C4-2B (cell line): Measurements from ENCODE around the gene GRIK2.

Source experiments
- ZFX ChIP-seq: fragments of 450-650 bp; IDR thresholded peaks from 2 replicates; pipeline ENCODE4 v1.6.1; 2017
- TF ChIP-seq, protein P1 (sequence below): fragments of 450-650 bp; conservative IDR thresholded peaks from 2 replicates; pipeline ENCODE4 v1.5.1; 2017; ENCODE audit warnings: mild to moderate bottlenecking

- TF ChIP-seq, protein P1, sequence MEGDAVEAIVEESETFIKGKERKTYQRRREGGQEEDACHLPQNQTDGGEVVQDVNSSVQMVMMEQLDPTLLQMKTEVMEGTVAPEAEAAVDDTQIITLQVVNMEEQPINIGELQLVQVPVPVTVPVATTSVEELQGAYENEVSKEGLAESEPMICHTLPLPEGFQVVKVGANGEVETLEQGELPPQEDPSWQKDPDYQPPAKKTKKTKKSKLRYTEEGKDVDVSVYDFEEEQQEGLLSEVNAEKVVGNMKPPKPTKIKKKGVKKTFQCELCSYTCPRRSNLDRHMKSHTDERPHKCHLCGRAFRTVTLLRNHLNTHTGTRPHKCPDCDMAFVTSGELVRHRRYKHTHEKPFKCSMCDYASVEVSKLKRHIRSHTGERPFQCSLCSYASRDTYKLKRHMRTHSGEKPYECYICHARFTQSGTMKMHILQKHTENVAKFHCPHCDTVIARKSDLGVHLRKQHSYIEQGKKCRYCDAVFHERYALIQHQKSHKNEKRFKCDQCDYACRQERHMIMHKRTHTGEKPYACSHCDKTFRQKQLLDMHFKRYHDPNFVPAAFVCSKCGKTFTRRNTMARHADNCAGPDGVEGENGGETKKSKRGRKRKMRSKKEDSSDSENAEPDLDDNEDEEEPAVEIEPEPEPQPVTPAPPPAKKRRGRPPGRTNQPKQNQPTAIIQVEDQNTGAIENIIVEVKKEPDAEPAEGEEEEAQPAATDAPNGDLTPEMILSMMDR = no peak
- TF ChIP-seq ZFX = no peak
Measured at GRCh38 chr6:101539510-101540245, 146.2 kb downstream of the GRIK2 start.
